H9 (cell line): ENCODE results near the gene SENP2. TPM values are rescaled to one million over a fixed set of nuclear protein-coding genes. Genes with fewer than 3 reads are reported as not detected.
A peak's percentile ranks its signal among the peaks of the same experiment; 100 is the strongest.

Source experiments
- DNase-seq: peaks from one replicate; pipeline ENCODE4 v3.0.0-alpha.2; 2017
- H2AFZ ChIP-seq: one replicate; pipeline ENCODE4 v1.6.1; 2013; ENCODE audit warnings: mild to moderate bottlenecking, low read length, control low read depth, moderate library complexity
- H2AK5ac ChIP-seq: 2 replicates; pipeline ENCODE4 v1.6.1; 2013; ENCODE audit warnings: low read length, control low read depth, mixed read lengths; ENCODE audit not compliant: insufficient read length
- H2BK120ac ChIP-seq: one replicate; pipeline ENCODE4 v1.6.1; 2013; ENCODE audit warnings: low read depth, mild to moderate bottlenecking, low read length, control low read depth, inconsistent platforms; ENCODE audit not compliant: poor library complexity, severe bottlenecking
- H2BK12ac ChIP-seq: 2 replicates; pipeline ENCODE4 v1.6.1; 2013; ENCODE audit warnings: low read length, control low read depth, mixed read lengths, low read depth; ENCODE audit not compliant: insufficient read length
- H2BK15ac ChIP-seq: 2 replicates; pipeline ENCODE4 v1.6.1; 2013; ENCODE audit warnings: low read depth, low read length, control low read depth
- H2BK20ac ChIP-seq: one replicate; pipeline ENCODE4 v1.6.1; 2013; ENCODE audit warnings: low read depth, mild to moderate bottlenecking, low read length, control low read depth, inconsistent platforms; ENCODE audit not compliant: poor library complexity, severe bottlenecking
- H2BK5ac ChIP-seq: 2 replicates; pipeline ENCODE4 v1.6.1; 2013; ENCODE audit warnings: low read length, control low read depth, mixed read lengths; ENCODE audit not compliant: insufficient read length
- H3K14ac ChIP-seq: 2 replicates; pipeline ENCODE4 v1.6.1; 2013; ENCODE audit warnings: low read length, control low read depth; ENCODE audit not compliant: insufficient read depth
- H3K18ac ChIP-seq: 2 replicates; pipeline ENCODE4 v1.6.1; 2013; ENCODE audit warnings: low read depth, mild to moderate bottlenecking, mixed read lengths, low read length, control low read depth; ENCODE audit not compliant: insufficient read length
- H3K23ac ChIP-seq: 2 replicates; pipeline ENCODE4 v1.6.1; 2013; ENCODE audit warnings: low read length, control low read depth, mixed read lengths, low read depth; ENCODE audit not compliant: insufficient read length
- H3K23me2 ChIP-seq: 2 replicates; pipeline ENCODE4 v1.6.1; 2013; ENCODE audit warnings: low read depth, mild to moderate bottlenecking, mixed read lengths, low read length, control low read depth; ENCODE audit not compliant: insufficient read length, poor library complexity, severe bottlenecking
- H3K27ac ChIP-seq: 2 replicates; pipeline ENCODE4 v1.5.1; 2013; ENCODE audit warnings: low read length, control low read depth, mixed read lengths, low read depth; ENCODE audit not compliant: insufficient read length
- H3K27me3 ChIP-seq: 2 replicates; pipeline ENCODE4 v1.6.1; 2013; ENCODE audit warnings: low read length, control low read depth, inconsistent platforms; ENCODE audit not compliant: insufficient read depth
- H3K4ac ChIP-seq: 2 replicates; pipeline ENCODE4 v1.6.1; 2013; ENCODE audit warnings: low read depth, mild to moderate bottlenecking, control low read depth, inconsistent platforms, low read length, moderate library complexity
- H3K4me1 ChIP-seq: 2 replicates; pipeline ENCODE4 v1.6.1; 2013; ENCODE audit warnings: low read length, control low read depth, inconsistent platforms; ENCODE audit not compliant: insufficient read depth
- H3K4me2 ChIP-seq: 2 replicates; pipeline ENCODE4 v1.6.1; 2013; ENCODE audit warnings: low read length, control low read depth, mixed read lengths; ENCODE audit not compliant: insufficient read length, insufficient read depth
- H3K56ac ChIP-seq: 2 replicates; pipeline ENCODE4 v1.6.1; 2013; ENCODE audit warnings: low read depth, mild to moderate bottlenecking, mixed read lengths, low read length, control low read depth; ENCODE audit not compliant: insufficient read length
- H3K79me1 ChIP-seq: 2 replicates; pipeline ENCODE4 v1.6.1; 2013; ENCODE audit warnings: low read depth, mild to moderate bottlenecking, moderate library complexity, low read length, control low read depth, inconsistent platforms; ENCODE audit not compliant: insufficient read depth, poor library complexity, severe bottlenecking
- H3K79me2 ChIP-seq: 2 replicates; pipeline ENCODE4 v1.6.1; 2013; ENCODE audit warnings: low read length, control low read depth, inconsistent platforms; ENCODE audit not compliant: insufficient read depth
- H3K9ac ChIP-seq: 2 replicates; pipeline ENCODE4 v1.6.1; 2013; ENCODE audit warnings: low read length, control low read depth, mixed read lengths; ENCODE audit not compliant: insufficient read length; ENCODE audit errors: extremely low read depth
- H3K9me3 ChIP-seq: one replicate; pipeline ENCODE4 v1.6.1; 2013; ENCODE audit warnings: low read depth, low read length, inconsistent platforms; ENCODE audit not compliant: control insufficient read depth
- H3T11ph ChIP-seq: one replicate; pipeline ENCODE4 v1.6.1; 2013; ENCODE audit warnings: mild to moderate bottlenecking, low read length, control low read depth, inconsistent platforms
- H4K20me1 ChIP-seq: one replicate; pipeline ENCODE4 v1.6.1; 2013; ENCODE audit not compliant: control insufficient read depth, insufficient read length, insufficient read depth
- H4K5ac ChIP-seq: 2 replicates; pipeline ENCODE4 v1.6.1; 2013; ENCODE audit warnings: low read depth, mild to moderate bottlenecking, mixed read lengths, low read length, control low read depth; ENCODE audit not compliant: insufficient read length
- H4K8ac ChIP-seq: replicated peaks from 2 replicates; pipeline ENCODE4 v1.6.1; 2013; ENCODE audit warnings: low read length, control low read depth, mixed read lengths, low read depth; ENCODE audit not compliant: insufficient read length
- H4K91ac ChIP-seq: 2 replicates; pipeline ENCODE4 v1.6.1; 2013; ENCODE audit warnings: low read depth, mild to moderate bottlenecking, moderate library complexity, mixed read lengths, low read length, control low read depth; ENCODE audit not compliant: insufficient read length
- H3K27ac Mint-ChIP-seq, 3 experiments: 2 replicates in 2 of 3; 3 replicates in 1 of 3; pipeline ENCODE4 v1.8.0; 2020 to 2021; ENCODE audit warnings: mixed read lengths in 3 of 3, mild to moderate bottlenecking in 1 of 3, moderate library complexity in 1 of 3
- H3K27me3 Mint-ChIP-seq: 2 replicates; pipeline ENCODE4 v1.8.0; 2021; ENCODE audit warnings: low read depth, mild to moderate bottlenecking, moderate library complexity, mixed read lengths
- H3K36me3 Mint-ChIP-seq, 3 experiments: 2 replicates in 2 of 3; 3 replicates in 1 of 3; pipeline ENCODE4 v1.8.0; 2020 to 2021; ENCODE audit warnings: low read depth in 3 of 3, mixed read lengths in 3 of 3; ENCODE audit not compliant: insufficient read depth in 1 of 3
- H3K4me1 Mint-ChIP-seq, 2 experiments: 2 replicates each; pipeline ENCODE4 v1.8.0; 2020; ENCODE audit warnings: mixed read lengths in 2 of 2
- H3K4me3 Mint-ChIP-seq, 2 experiments: 2 replicates in 1 of 2; 3 replicates in 1 of 2; pipeline ENCODE4 v1.8.0; 2020 to 2021; ENCODE audit warnings: mild to moderate bottlenecking in 2 of 2, mixed read lengths in 2 of 2, moderate library complexity in 1 of 2
- H3K9me3 Mint-ChIP-seq, 2 experiments: 2 replicates in 1 of 2; 3 replicates in 1 of 2; pipeline ENCODE4 v1.8.0; 2020; ENCODE audit warnings: mild to moderate bottlenecking in 2 of 2, mixed read lengths in 2 of 2, moderate library complexity in 1 of 2
- CTCF ChIP-seq: fragments of 200-600 bp; sonication (generic); conservative IDR thresholded peaks from 3 replicates; pipeline ENCODE4 v1.8.0; 2021; ENCODE audit warnings: antibody characterized with exemption, mild to moderate bottlenecking
- WGBS: extraction: QIAGEN DNeasy Blood & Tissue Kit; methylation state at CpG from one replicate; pipeline ENCODE4 v1.1.7; 2013; ENCODE audit warnings: missing lambda C conversion rate, low lambda C conversion rate, mixed read lengths; ENCODE audit not compliant: insufficient read length; ENCODE audit errors: extremely low coverage; 5-methylcytosine and 5-hydroxymethylcytosine counted together
- long read RNA-seq: library from polyadenylated mRNA; unstranded; transcript quantifications from one replicate; pipeline ENCODE4 v2.0.0, GENCODE V29; 2020
- total RNA-seq: library from RNA; stranded (reverse); gene quantifications from 2 replicates; pipeline ENCODE4 v1.2.1, GENCODE V29; 2021

Gene SENP2
- total RNA-seq = 89.4 and 90.1 TPM in 2 replicates
- long read RNA-seq, full-length matches to known transcripts = 28 of 401 reads
- long read RNA-seq, partial matches to known transcripts = 32 of 401 reads
- long read RNA-seq, other reads (novel, unspliced or antisense) = 341 of 401 reads

- H4K8ac ChIP-seq = no peak within 1 kb of the TSS
- WGBS = no CpG with 5 or more reads among the region's 64 CpGs
- H2BK15ac ChIP-seq = no peak within 1 kb of the TSS
- H4K20me1 ChIP-seq = no peaks in the 10 kb centered on the region
- peaks cover 24 to 41% of the 10 kb centered on the region in 2 experiments for H3K4me1 Mint-ChIP-seq
- peak within 1 kb of the TSS; percentile 8; the same call in 1 of the 2 replicates for H3K14ac ChIP-seq
- no peak within 1 kb of the TSS for H2BK20ac ChIP-seq
- peak within 1 kb of the TSS; percentile 76 for H2AK5ac ChIP-seq
- peak within 1 kb of the TSS; percentile 88 for H3K4me3 Mint-ChIP-seq
- peaks cover 5% of the 10 kb centered on the region for H3K79me1 ChIP-seq
- H3K9me3 Mint-ChIP-seq = no peaks in the 10 kb centered on the region
- H2BK12ac ChIP-seq = peak within 1 kb of the TSS; percentile 60
- H3K27me3 ChIP-seq = no peaks in the 10 kb centered on the region
- no peak within 1 kb of the TSS for H3K23ac ChIP-seq
- H4K5ac ChIP-seq = peak within 1 kb of the TSS; percentile 72
- H3K18ac ChIP-seq = no peak within 1 kb of the TSS
- H3K56ac ChIP-seq = no peak within 1 kb of the TSS
- H3K4ac ChIP-seq = no peak within 1 kb of the TSS; the same call in 1 of the 2 replicates
- H3K27ac ChIP-seq = peak within 1 kb of the TSS; percentile 84
- H3K4me1 ChIP-seq = peaks cover 5% of the 10 kb centered on the region
- no peaks in the 10 kb centered on the region for H3K9me3 ChIP-seq
- peaks cover 10% of the 10 kb centered on the region for H3K23me2 ChIP-seq
- H3T11ph ChIP-seq = no peak within 1 kb of the TSS
- H3K9ac ChIP-seq = peak within 1 kb of the TSS; percentile 85
- DNase-seq = peak; percentile 99
- no peak within 1 kb of the TSS for H2AFZ ChIP-seq
- peaks cover 0 to 11% (median 4%) of the 10 kb centered on the region in 3 experiments; a peak in 5 of 7 replicates for H3K36me3 Mint-ChIP-seq
- H4K91ac ChIP-seq = no peak within 1 kb of the TSS
- peak within 1 kb of the TSS; percentile 94 for H3K4me2 ChIP-seq
- no peaks in the 10 kb centered on the region; the same call in 1 of the 2 replicates for H3K27me3 Mint-ChIP-seq
- TF ChIP-seq CTCF = no peak
- peaks cover 26% of the 10 kb centered on the region for H3K79me2 ChIP-seq
- H3K27ac Mint-ChIP-seq = peak within 1 kb of the TSS; percentile 97 to 98 (median 98)
- H2BK5ac ChIP-seq = peak within 1 kb of the TSS; percentile 47
- H2BK120ac ChIP-seq = no peak within 1 kb of the TSS
These were observed at the start of gene SENP2 for GRCh38 chr3:185585859-185586685. Gene SENP2 (plus strand): TSS chr3:185586295. CDS start chr3:185586414, 119 bp downstream.
